ENCODE results near the gene IGFBP2. TPM values are rescaled to one million over a fixed set of nuclear protein-coding genes. Genes with fewer than 3 reads are reported as not detected.

IGFBP2 gene
- polyA plus RNA-seq, 1 of the 3 experiments (the other 2 are of a cell fraction), result 695 TPM

- TF ChIP-seq MEF2A (IDR thresholded peaks at IDR 0.05; ENCODE audit: borderline replicate concordance, low read depth) (no peak), YY1 (IDR thresholded peaks at IDR 0.05; ENCODE audit: low read depth) (no peak)
- Histone ChIP-seq H3K36me3 (replicated peaks in 1 of 2; ENCODE audit: control insufficient read depth in 1 of 2, insufficient read depth in 2 of 2, low read length in 1 of 2) (peaks cover 0 to 31% of the 10 kb centered on the region in 2 experiments), H3K27me3 (ENCODE audit: insufficient read depth) (no peaks in the 10 kb centered on the region), H3K9me2 (no peaks in the 10 kb centered on the region), H4K20me1 (ENCODE audit: insufficient read depth) (no peaks in the 10 kb centered on the region; the same call in 1 of the 2 replicates), H3K4me2 (no peak overlapping the region), H3K79me2 (ENCODE audit: insufficient read depth) (no peaks in the 10 kb centered on the region), H3K27ac (ENCODE audit: low read depth in 2 of 2, low read length in 1 of 2) (no peak overlapping the region), H3K9ac (no peak overlapping the region), H3K4me1 (ENCODE audit: control insufficient read depth in 1 of 2, insufficient read depth in 2 of 2, low read depth in 1 of 2, low read length in 1 of 2) (peaks cover 4 to 6% of the 10 kb centered on the region in 2 experiments; a peak in 2 of 4 replicates), H3F3A (replicated peaks; ENCODE audit: insufficient read depth) (peaks cover 3% of the 10 kb centered on the region), H2AFZ (ENCODE audit: low read depth) (no peak overlapping the region), H3K4me3 (ENCODE audit: low read depth in 2 of 2, low read length in 1 of 2) (no peak overlapping the region), H3K9me3 (no peaks in the 10 kb centered on the region)
- WGBS (ENCODE audit: low lambda C conversion rate), result 90% methylated on average over 7 of the region's 9 CpGs
- POLR2A ChIA-PET, result no interaction called here
- DNase-seq, result no peak
- CTCF ChIA-PET, result interaction anchor here (0.6 to 4.1 kb wide), 8 partner anchors 11 to 1038 kb away, joined by 3 to 17 read pairs (median 4); no protein-coding TSS in a partner anchor
Observed at GRCh38 chr2:216677439-216678097, 44.3 kb downstream of the IGFBP2 start.

GRCh38 chr2:216678098-216678465 lies 44.9 kb downstream of the IGFBP2 start:
- H2AFZ ChIP-seq (ENCODE audit: low read depth), result no peak overlapping the region
- WGBS (ENCODE audit: low lambda C conversion rate), result 93% methylated on average over 12 of the region's 12 CpGs
- H3K79me2 ChIP-seq (ENCODE audit: insufficient read depth), result no peaks in the 10 kb centered on the region
- H3K27ac ChIP-seq (ENCODE audit: low read depth in 2 of 2, low read length in 1 of 2), result no peak overlapping the region
- no peak overlapping the region for H3K4me2 ChIP-seq
- H4K20me1 ChIP-seq (ENCODE audit: insufficient read depth), result no peaks in the 10 kb centered on the region; the same call in 1 of the 2 replicates
- H3K4me1 ChIP-seq (ENCODE audit: control insufficient read depth in 1 of 2, insufficient read depth in 2 of 2, low read depth in 1 of 2, low read length in 1 of 2), result peaks cover 4 to 6% of the 10 kb centered on the region in 2 experiments; a peak in 2 of 4 replicates
- CTCF ChIA-PET, result interaction anchor here (0.6 to 4.1 kb wide), 9 partner anchors 11 to 1037 kb away, joined by 3 to 17 read pairs (median 4); no protein-coding TSS in a partner anchor
- TF ChIP-seq SIN3A (IDR thresholded peaks at IDR 0.05; ENCODE audit: borderline replicate concordance, low read depth, low read length) (no peak), MAX (IDR thresholded peaks at IDR 0.05; ENCODE audit: low read depth) (no peak), TCF12 (IDR thresholded peaks at IDR 0.05) (no peak), ELF1 (IDR thresholded peaks at IDR 0.05) (no peak)
- H3K9me2 ChIP-seq, result no peaks in the 10 kb centered on the region
- no peaks in the 10 kb centered on the region for H3K27me3 ChIP-seq (ENCODE audit: insufficient read depth)
- peaks cover 0 to 31% of the 10 kb centered on the region in 2 experiments for H3K36me3 ChIP-seq (replicated peaks in 1 of 2; ENCODE audit: control insufficient read depth in 1 of 2, insufficient read depth in 2 of 2, low read length in 1 of 2)
- no peak for DNase-seq
- H3K9me3 ChIP-seq, result no peaks in the 10 kb centered on the region
- POLR2A ChIA-PET, result no interaction called here
- no peak overlapping the region for H3K9ac ChIP-seq
- H3K4me3 ChIP-seq (ENCODE audit: low read depth in 2 of 2, low read length in 1 of 2), result no peak overlapping the region
- peaks cover 6% of the 10 kb centered on the region for H3F3A ChIP-seq (replicated peaks; ENCODE audit: insufficient read depth)

- peaks cover 4% of the 10 kb centered on the region; the same call in 1 of the 2 replicates for H4K20me1 ChIP-seq (ENCODE audit: insufficient read depth)
- H3K4me3 ChIP-seq (ENCODE audit: low read depth in 2 of 2, low read length in 1 of 2), result no peak overlapping the region
- H3K79me2 ChIP-seq (ENCODE audit: insufficient read depth), result no peaks in the 10 kb centered on the region
- H3F3A ChIP-seq (replicated peaks; ENCODE audit: insufficient read depth), result peaks cover 11% of the 10 kb centered on the region
- H3K27ac ChIP-seq (ENCODE audit: low read depth in 2 of 2, low read length in 1 of 2), result no peak overlapping the region
- no peak for DNase-seq
- no peak overlapping the region for H3K9ac ChIP-seq
- TF ChIP-seq CHD2 (IDR thresholded peaks at IDR 0.05; ENCODE audit: low read length, partially characterized antibody), result no peak
- TF ChIP-seq TCF12 (IDR thresholded peaks at IDR 0.05), result no peak
- TF ChIP-seq RXRA (IDR thresholded peaks at IDR 0.05; ENCODE audit: borderline replicate concordance, low read depth), result no peak
- no peak for TF ChIP-seq USF2 (IDR thresholded peaks at IDR 0.05; ENCODE audit: borderline replicate concordance, low read depth, low read length)
- no peak for TF ChIP-seq IRF3 (IDR thresholded peaks at IDR 0.05; ENCODE audit: low read depth, low read length)
- no peak for TF ChIP-seq MAX (IDR thresholded peaks at IDR 0.05; ENCODE audit: low read depth)
- TF ChIP-seq FOSL2 (IDR thresholded peaks at IDR 0.05; ENCODE audit: borderline replicate concordance, low read depth), result no peak
- TF ChIP-seq POLR2AphosphoS5 (IDR thresholded peaks at IDR 0.05; ENCODE audit: low read depth, low read length), result no peak
- TF ChIP-seq FOXM1 (IDR thresholded peaks at IDR 0.05; ENCODE audit: low read depth), result no peak
- TF ChIP-seq JUND (IDR thresholded peaks at IDR 0.05), result no peak
- no peaks in the 10 kb centered on the region for H3K9me3 ChIP-seq
- peaks cover 0 to 29% of the 10 kb centered on the region in 2 experiments for H3K36me3 ChIP-seq (replicated peaks in 1 of 2; ENCODE audit: control insufficient read depth in 1 of 2, insufficient read depth in 2 of 2, low read length in 1 of 2)
- peaks cover 6 to 7% of the 10 kb centered on the region in 2 experiments; a peak in 2 of 4 replicates for H3K4me1 ChIP-seq (ENCODE audit: control insufficient read depth in 1 of 2, insufficient read depth in 2 of 2, low read depth in 1 of 2, low read length in 1 of 2)
- ChIA-PET CTCF (interaction anchor here (0.8 to 4.1 kb wide), 9 partner anchors 12 to 1034 kb away, joined by 3 to 17 read pairs (median 6); no protein-coding TSS in a partner anchor), POLR2A (no interaction called here)
- H3K27me3 ChIP-seq (ENCODE audit: insufficient read depth), result no peaks in the 10 kb centered on the region
- WGBS (ENCODE audit: low lambda C conversion rate), result 85% methylated on average over 21 of the region's 21 CpGs
- no peaks in the 10 kb centered on the region for H3K9me2 ChIP-seq
- H3K4me2 ChIP-seq, result no peak overlapping the region
- no peak overlapping the region for H2AFZ ChIP-seq (ENCODE audit: low read depth)
Observed at GRCh38 chr2:216678813-216679657, 45.8 kb downstream of the IGFBP2 start.
